HPDE6-E6E7 (cell line): ENCODE results near the gene METTL1.
"Not testable (repeated sequence)": the region's sequence is repeated elsewhere in the genome, so short reads cannot be mapped to it uniquely, and the experiment has no call there.

ENCODE experiments used
- DNase-seq: peaks from one replicate; pipeline ENCODE4 v3.0.0; 2011; ENCODE audit warnings: missing footprints; ENCODE audit errors: extremely low spot score

METTL1 gene

GRCh38 chr12:57724003-57724935 lies 47.6 kb downstream of the METTL1 start:
- DNase-seq: no peak

- no peak for DNase-seq
Observed at GRCh38 chr12:57723630-57723962, 48.3 kb downstream of the METTL1 start.

GRCh38 chr12:57722716-57723629 lies 48.9 kb downstream of the METTL1 start:
- no peak for DNase-seq

- not testable (repeated sequence) for DNase-seq
Observed at GRCh38 chr12:57721846-57722608, 49.9 kb downstream of the METTL1 start.

GRCh38 chr12:57720606-57721595 lies 51.0 kb downstream of the METTL1 start:
- DNase-seq: no peak

GRCh38 chr12:57719777-57720605 lies 51.9 kb downstream of the METTL1 start:
- DNase-seq: no peak

GRCh38 chr12:57718641-57719528 lies 53.0 kb downstream of the METTL1 start:
- no peak for DNase-seq
